Endometrial microvascular endothelial cells (primary cell): ENCODE measurements around the gene ANTXRL. TPM values are rescaled to one million over a fixed set of nuclear protein-coding genes. Genes with fewer than 3 reads are reported as not detected.
"Not testable (repeated sequence)": the region's sequence is repeated elsewhere in the genome, so short reads cannot be mapped to it uniquely, and the experiment has no call there.

Experiments
- in situ Hi-C: cut with HindIII; loops from 2 replicates; pipeline ENCODE4 v1.10.0; 2017; ENCODE audit warnings: low sequenced_read_pairs, low pct_unique_long_range_greater_than_20kb; ENCODE audit errors: inconsistent ontology term
- total RNA-seq: library from RNA; depleted of rRNA; stranded (reverse); fragments of >200 nt; gene quantifications from one replicate; pipeline ENCODE4 v1.2.3, GENCODE V29; 2015; ENCODE audit errors: inconsistent ontology term

ANTXRL gene
- not detected for total RNA-seq

- in situ Hi-C loops: no loop called here
These were observed at the start of gene ANTXRL for GRCh38 chr10:46286991-46287693. ANTXRL (plus strand) TSS chr10:46286997; CDS start chr10:46287263, 266 bp downstream.

GRCh38 chr10:46237815-46238510 is 48.8 kb upstream of the ANTXRL start:
- in situ Hi-C loops: no loop called here

GRCh38 chr10:46239247-46239646 is 47.5 kb upstream of the ANTXRL start:
- in situ Hi-C loops: no loop called here

GRCh38 chr10:46239993-46240683 is 46.7 kb upstream of the ANTXRL start:
- in situ Hi-C loops: no loop called here

GRCh38 chr10:46240684-46241565 is 45.9 kb upstream of the ANTXRL start:
- in situ Hi-C loops: no loop called here

- in situ Hi-C loops: no loop called here
These were observed 41.4 kb upstream of the ANTXRL start for GRCh38 chr10:46245381-46245900.

- in situ Hi-C loops: not testable (repeated sequence)
These were observed 40.2 kb upstream of the ANTXRL start for GRCh38 chr10:46246400-46247180.

GRCh38 chr10:46247181-46247475 is 39.7 kb upstream of the ANTXRL start:
- in situ Hi-C loops: no loop called here

- in situ Hi-C loops: no loop called here
These were observed 38.8 kb upstream of the ANTXRL start for GRCh38 chr10:46247808-46248569.

GRCh38 chr10:46248651-46249146 is 38.1 kb upstream of the ANTXRL start:
- in situ Hi-C loops: no loop called here

- in situ Hi-C loops: not testable (repeated sequence)
These were observed 37.0 kb upstream of the ANTXRL start for GRCh38 chr10:46249617-46250344.

GRCh38 chr10:46250481-46250880 is 36.3 kb upstream of the ANTXRL start:
- in situ Hi-C loops: no loop called here

GRCh38 chr10:46250898-46251856 is 35.6 kb upstream of the ANTXRL start:
- in situ Hi-C loops: no loop called here

- in situ Hi-C loops: no loop called here
These were observed 34.6 kb upstream of the ANTXRL start for GRCh38 chr10:46251857-46252847.
